PC-3 (cell line): ENCODE measurements around the gene C11orf71. TPM values are rescaled to one million over a fixed set of nuclear protein-coding genes. Genes with fewer than 3 reads are reported as not detected.

Experiments used
- ATAC-seq: fragments of 200-7000 bp; cut with Tn5 transposase; 2 replicates; pipeline ENCODE4 v1.9.1; 2020; ENCODE audit warnings: mild to moderate bottlenecking, moderate library complexity
- BruUV-seq: library from RNA; stranded (reverse); fragments of 400-500 nt; replicated peaks from 2 replicates; lab custom pipeline; 2021; lab: Mats Ljungman, UMichigan
- CTCF ChIA-PET: fragments of 300-600 bp; sonication (Branson Sonifier 250); formaldehyde crosslinking; loops from one replicate; lab custom pipeline; 2022; ENCODE audit warnings: antibody characterized with exemption; lab: Charles Lee
- POLR2A ChIA-PET: fragments of 300-600 bp; sonication (Branson Sonifier 250); formaldehyde crosslinking; loops from one replicate; lab custom pipeline; 2022; ENCODE audit warnings: antibody characterized with exemption; ENCODE audit not compliant: unreplicated experiment; lab: Charles Lee
- DNase-seq: peaks from one replicate; pipeline ENCODE4 v3.0.0-alpha.2; 2015
- H2AFZ ChIP-seq: fragments of 300-600 bp; sonication (generic); 2 replicates; pipeline ENCODE4 v1.6.0; 2016; ENCODE audit warnings: antibody characterized with exemption, low read length
- H3F3A ChIP-seq: fragments of 300-600 bp; sonication (generic); one replicate; pipeline ENCODE4 v1.6.0; 2017; ENCODE audit warnings: antibody characterized with exemption, low read length, control low read depth, mild to moderate bottlenecking; ENCODE audit not compliant: unreplicated experiment
- H3K27ac ChIP-seq: fragments of 300-600 bp; sonication (generic); 2 replicates; pipeline ENCODE4 v1.5.1; 2016; ENCODE audit warnings: mild to moderate bottlenecking, low read length
- H3K27me3 ChIP-seq: fragments of 300-600 bp; sonication (generic); 2 replicates; pipeline ENCODE4 v1.6.1; 2016; ENCODE audit warnings: low read length, mixed read lengths
- H3K36me3 ChIP-seq: fragments of 300-600 bp; sonication (generic); 2 replicates; pipeline ENCODE4 v1.6.1; 2016; ENCODE audit warnings: low read depth, mixed run types, low read length, mixed read lengths
- H3K4me1 ChIP-seq: fragments of 300-600 bp; sonication (generic); 2 replicates; pipeline ENCODE4 v1.5.1; 2016; ENCODE audit warnings: low read length; ENCODE audit not compliant: insufficient read depth
- H3K4me2 ChIP-seq: fragments of 300-600 bp; sonication (generic); 2 replicates; pipeline ENCODE4 v1.6.0; 2016; ENCODE audit warnings: low read length
- H3K4me3 ChIP-seq: fragments of 300-600 bp; sonication (generic); 2 replicates; pipeline ENCODE4 v1.5.1; 2016; ENCODE audit warnings: mild to moderate bottlenecking, low read length, mixed read lengths
- H3K79me2 ChIP-seq: fragments of 300-600 bp; sonication (generic); 2 replicates; pipeline ENCODE4 v1.6.1; 2017; ENCODE audit warnings: low read length, mixed read lengths
- H3K9ac ChIP-seq: fragments of 300-600 bp; sonication (generic); 2 replicates; pipeline ENCODE4 v1.6.0; 2016; ENCODE audit warnings: mild to moderate bottlenecking, low read length
- H3K9me2 ChIP-seq: fragments of 300-600 bp; sonication (generic); replicated peaks from 2 replicates; pipeline ENCODE4 v1.6.1; 2016; ENCODE audit warnings: mixed run types, low read length, mixed read lengths
- H3K9me3 ChIP-seq: fragments of 300-600 bp; sonication (generic); 2 replicates; pipeline ENCODE4 v1.6.1; 2016; ENCODE audit warnings: low read length, mixed read lengths
- H4K20me1 ChIP-seq: fragments of 300-600 bp; sonication (generic); 2 replicates; pipeline ENCODE4 v1.6.1; 2016; ENCODE audit warnings: low read length, mixed read lengths
- CTCF ChIP-seq: fragments of 300-600 bp; sonication (generic); conservative IDR thresholded peaks from 2 replicates; pipeline ENCODE4 v1.5.1; 2017; ENCODE audit warnings: antibody characterized with exemption, low read depth, mild to moderate bottlenecking, low read length
- EZH2 ChIP-seq: fragments of 300-600 bp; sonication (generic); IDR thresholded peaks from one replicate; pipeline ENCODE4 v1.6.1; 2017; ENCODE audit warnings: antibody characterized with exemption, mild to moderate bottlenecking, low read length; ENCODE audit not compliant: unreplicated experiment
- EZH2phosphoT487 ChIP-seq: fragments of 300-600 bp; sonication (generic); IDR thresholded peaks from 2 replicates; pipeline ENCODE4 v1.6.1; 2018; ENCODE audit warnings: mild to moderate bottlenecking, antibody characterized with exemption, low read length, borderline replicate concordance
- intact Hi-C: fragments of 100-400 bp; cut with micrococcal nuclease; formaldehyde crosslinking; loops from 2 replicates; pipeline ENCODE4 v1.9.0; 2023
- total RNA-seq: library from RNA; depleted of rRNA; stranded (reverse); fragments of >200 nt; gene quantifications from 2 replicates; pipeline ENCODE4 v1.2.3, GENCODE V29; 2014

The C11orf71 gene
- total RNA-seq, 1 experiment from 2014 or later: 8.1 TPM

DNA sequence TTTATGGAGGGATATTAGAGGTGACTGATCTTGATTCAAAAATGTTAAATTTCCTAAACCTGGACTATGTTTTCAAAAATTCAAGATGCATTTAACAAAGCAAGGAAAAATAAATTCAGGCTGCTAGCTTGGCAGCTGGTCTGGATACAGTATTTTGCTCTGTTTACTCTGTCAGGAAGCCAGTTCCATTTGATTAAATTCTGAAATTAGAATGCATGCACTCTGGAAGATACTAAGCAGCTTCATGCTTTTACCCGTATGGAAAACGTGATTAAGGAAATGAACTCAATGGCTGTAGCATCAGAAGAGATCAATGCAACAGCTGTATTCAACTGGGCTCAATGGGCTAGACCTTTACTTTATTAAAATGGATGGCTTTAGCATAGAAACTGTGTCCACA is 14.2 kb downstream of the C11orf71 start:
- Histone ChIP-seq H3K27me3 (no peaks in the 10 kb centered on the region), H3K9me3 (no peaks in the 10 kb centered on the region), H3K79me2 (no peaks in the 10 kb centered on the region), H3F3A (no peaks in the 10 kb centered on the region), H3K4me1 (no peaks in the 10 kb centered on the region), H3K9ac (no peak overlapping the region), H3K27ac (no peak overlapping the region), H3K9me2 (no peaks in the 10 kb centered on the region), H3K4me3 (no peak overlapping the region), H2AFZ (no peak overlapping the region), H4K20me1 (no peaks in the 10 kb centered on the region), H3K4me2 (no peak overlapping the region), H3K36me3 (no peaks in the 10 kb centered on the region)
- ChIA-PET CTCF (no interaction called here), POLR2A (no interaction called here)
- ATAC-seq: no peak
- no TSS peak for BruUV-seq
- TF ChIP-seq EZH2: no peak
- no peak for TF ChIP-seq CTCF
- TF ChIP-seq EZH2phosphoT487: no peak
- intact Hi-C loops: no loop called here
- no peak for DNase-seq

DNA sequence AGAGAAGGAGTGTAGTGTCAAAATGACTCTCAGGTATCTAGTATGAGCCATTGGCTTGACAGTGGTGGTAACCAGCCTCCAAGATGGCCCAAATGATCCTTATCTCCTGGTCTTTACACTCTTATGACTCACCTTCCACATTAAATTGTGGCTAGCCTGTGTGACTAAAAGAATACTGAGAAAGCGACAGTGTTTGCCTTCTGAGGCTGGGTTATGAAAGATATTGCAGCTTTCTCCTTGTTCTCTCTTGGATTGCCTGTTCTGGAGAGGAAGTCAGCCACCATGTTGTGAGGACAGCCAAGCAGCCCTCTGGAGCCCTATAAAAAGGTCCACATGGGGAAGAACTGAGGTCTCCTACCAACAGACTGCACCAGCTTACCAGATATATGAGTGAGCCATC is 15.8 kb downstream of the C11orf71 start:
- H3K9ac ChIP-seq: no peak overlapping the region
- ATAC-seq (peak; percentile 62), DNase-seq (peak; percentile 72)
- TF ChIP-seq CTCF (no peak), EZH2phosphoT487 (no peak)
- intact Hi-C loops: no loop called here
- peaks cover 1% of the 10 kb centered on the region; the same call in 1 of the 2 replicates for H3K4me1 ChIP-seq
- no peaks in the 10 kb centered on the region for H3K79me2 ChIP-seq
- H3K4me3 ChIP-seq: no peak overlapping the region
- POLR2A ChIA-PET: no interaction called here
- no peaks in the 10 kb centered on the region for H4K20me1 ChIP-seq
- CTCF ChIA-PET: no interaction called here
- no peaks in the 10 kb centered on the region for H3K9me3 ChIP-seq
- no peaks in the 10 kb centered on the region for H3K36me3 ChIP-seq
- BruUV-seq: no TSS peak
- H3K27ac ChIP-seq: peak overlapping the region; percentile 36
- no peak overlapping the region for H3K4me2 ChIP-seq
- H3K27me3 ChIP-seq: no peaks in the 10 kb centered on the region
- no peaks in the 10 kb centered on the region for H3K9me2 ChIP-seq
- no peaks in the 10 kb centered on the region for H3F3A ChIP-seq
- H2AFZ ChIP-seq: no peak overlapping the region

DNA sequence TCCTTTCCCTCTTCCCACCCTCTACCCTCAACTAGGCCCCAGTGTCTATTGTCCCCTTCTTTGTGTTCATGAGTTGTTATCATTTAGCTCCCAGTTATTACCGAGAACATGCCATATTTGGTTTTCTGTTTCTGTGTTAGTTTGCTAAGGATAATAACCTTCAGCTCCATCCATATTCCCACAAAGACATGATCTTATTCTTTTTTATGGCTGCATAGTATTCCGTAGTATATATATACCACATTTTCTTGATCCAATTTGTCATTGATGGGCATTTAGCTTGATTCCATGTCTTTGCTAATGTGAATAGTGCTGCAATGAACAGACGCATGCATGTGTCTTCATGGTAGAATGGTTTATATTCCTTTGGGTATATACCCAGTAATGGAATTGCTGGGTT is 17.8 kb downstream of the C11orf71 start:
- Histone ChIP-seq H3K4me3 (no peak overlapping the region), H3K9me3 (no peaks in the 10 kb centered on the region), H3F3A (no peaks in the 10 kb centered on the region), H3K4me2 (no peak overlapping the region), H3K27me3 (no peaks in the 10 kb centered on the region), H2AFZ (no peak overlapping the region), H3K9ac (no peak overlapping the region), H3K79me2 (no peaks in the 10 kb centered on the region), H3K27ac (no peak overlapping the region), H3K36me3 (no peaks in the 10 kb centered on the region), H4K20me1 (no peaks in the 10 kb centered on the region), H3K4me1 (peaks cover 15% of the 10 kb centered on the region), H3K9me2 (no peaks in the 10 kb centered on the region)
- ChIA-PET POLR2A (no interaction called here), CTCF (no interaction called here)
- no peak for ATAC-seq
- intact Hi-C loops: no loop called here
- no peak for TF ChIP-seq EZH2phosphoT487
- no peak for TF ChIP-seq CTCF
- no peak for TF ChIP-seq EZH2
- no TSS peak for BruUV-seq
- no peak for DNase-seq
